Stromal cell of bone marrow (primary cell): Measurements from ENCODE around the gene LHX3.
"Not testable (repeated sequence)": the region's sequence is repeated elsewhere in the genome, so short reads cannot be mapped to it uniquely, and the experiment has no call there.

ENCODE experiments used
- DNase-seq: peaks from one replicate; pipeline ENCODE4 v3.0.0-alpha.2; 2012; ENCODE audit warnings: low read depth

Gene LHX3

DNA sequence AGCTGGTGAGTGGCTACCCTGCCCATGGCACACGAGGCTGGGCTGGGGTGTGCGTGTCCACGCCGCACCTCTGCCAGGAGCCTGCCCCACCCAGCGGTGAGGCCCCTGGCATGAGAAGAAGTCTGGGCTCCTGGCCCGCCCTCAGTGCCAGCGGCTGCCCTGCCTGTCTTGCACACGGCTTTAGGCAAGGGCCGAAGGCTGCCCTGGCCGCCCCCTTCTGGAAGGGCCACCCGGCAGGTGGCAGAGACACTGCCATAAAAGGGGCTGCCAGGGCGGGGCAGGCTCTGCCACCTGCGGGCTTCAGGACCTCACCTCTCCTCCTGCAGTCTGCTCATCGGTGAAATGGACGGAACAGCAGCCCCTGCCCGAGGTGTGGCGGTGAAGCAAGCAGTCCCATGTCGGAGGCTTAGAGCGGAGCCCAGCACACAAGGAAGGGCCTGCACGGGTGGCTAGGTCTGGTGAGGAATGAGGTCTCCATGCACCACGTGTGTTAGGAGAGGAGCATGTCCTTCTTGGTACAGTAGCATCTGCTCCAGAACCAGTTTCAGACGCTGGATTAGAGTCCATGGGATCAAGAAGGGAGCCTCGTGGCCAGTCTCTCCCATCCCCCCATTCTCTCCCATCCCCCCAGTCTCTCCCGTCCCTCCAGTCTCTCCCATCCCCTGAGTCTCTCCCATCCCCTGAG, 51.4 kb downstream of the LHX3 start:
- DNase-seq: no peak

DNA sequence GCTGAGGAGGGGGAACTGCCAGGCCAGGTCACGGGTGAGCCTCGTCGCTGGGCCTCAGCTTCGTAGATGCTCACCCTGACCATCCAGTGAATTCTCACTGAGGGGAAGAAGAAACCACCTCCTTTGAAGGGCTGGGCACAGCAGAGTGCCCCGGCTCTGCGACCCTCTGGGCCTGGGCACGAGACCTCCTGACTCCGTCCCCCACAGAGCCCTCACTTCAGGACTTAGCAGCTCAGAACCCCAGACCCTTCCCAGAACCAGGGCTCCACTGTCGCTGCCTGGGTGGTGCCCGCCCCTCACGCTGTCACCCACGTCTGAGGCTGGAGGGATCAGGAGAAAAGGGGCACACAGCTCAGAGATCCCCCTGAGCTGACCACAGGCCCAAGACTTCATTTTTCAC, 52.0 kb downstream of the LHX3 start:
- DNase-seq: no peak

DNA sequence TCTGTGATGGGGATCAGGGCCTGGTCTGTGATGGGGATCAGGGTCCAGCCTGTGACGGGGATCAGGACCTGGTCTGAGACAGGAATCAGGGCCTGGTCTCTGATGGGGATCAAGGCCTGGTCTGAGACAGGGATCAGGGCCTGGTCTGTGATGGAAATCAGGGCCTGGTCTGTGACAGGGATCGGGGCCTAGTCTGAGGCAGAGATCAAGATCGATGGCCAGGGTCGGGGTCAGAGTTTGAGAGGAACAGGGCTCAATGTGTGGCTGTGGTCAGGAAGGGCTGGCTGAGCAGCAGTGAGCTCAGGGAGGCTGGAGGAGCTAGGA, 52.4 kb downstream of the LHX3 start:
- no peak for DNase-seq

DNA sequence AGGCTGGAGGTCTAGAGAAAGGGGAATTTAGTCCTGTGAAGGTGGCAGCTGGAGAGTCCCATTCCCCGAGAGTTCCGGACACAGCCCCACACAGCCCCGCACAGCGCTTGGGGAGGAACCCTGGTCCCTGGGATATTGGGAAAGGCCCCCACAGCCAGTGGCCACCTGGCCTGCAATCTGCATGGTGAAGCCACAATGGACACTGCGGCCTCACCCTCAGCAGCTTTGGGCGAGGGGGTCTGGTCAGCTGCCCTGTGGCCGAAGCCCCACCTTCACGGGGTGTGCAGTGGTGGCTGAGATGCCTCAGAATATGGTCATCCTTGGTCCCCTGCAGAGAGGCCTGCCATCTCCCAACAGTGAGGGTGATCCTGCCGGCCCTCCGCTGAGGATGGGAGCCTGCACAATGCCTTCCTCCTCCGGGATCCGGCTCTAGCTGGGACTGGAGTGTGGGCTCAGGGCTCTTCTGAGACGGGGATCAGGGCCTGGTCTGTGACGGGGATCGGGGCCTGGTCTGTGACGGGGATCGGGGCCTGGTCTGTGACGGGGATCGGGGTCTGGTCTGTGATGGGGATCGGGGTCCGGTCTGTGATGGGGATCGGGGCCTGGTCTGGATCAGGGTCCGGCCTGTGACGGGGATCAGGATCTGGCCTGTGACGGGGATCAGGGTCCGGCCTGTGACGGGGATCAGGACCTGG, 52.9 kb downstream of the LHX3 start:
- no peak for DNase-seq

DNA sequence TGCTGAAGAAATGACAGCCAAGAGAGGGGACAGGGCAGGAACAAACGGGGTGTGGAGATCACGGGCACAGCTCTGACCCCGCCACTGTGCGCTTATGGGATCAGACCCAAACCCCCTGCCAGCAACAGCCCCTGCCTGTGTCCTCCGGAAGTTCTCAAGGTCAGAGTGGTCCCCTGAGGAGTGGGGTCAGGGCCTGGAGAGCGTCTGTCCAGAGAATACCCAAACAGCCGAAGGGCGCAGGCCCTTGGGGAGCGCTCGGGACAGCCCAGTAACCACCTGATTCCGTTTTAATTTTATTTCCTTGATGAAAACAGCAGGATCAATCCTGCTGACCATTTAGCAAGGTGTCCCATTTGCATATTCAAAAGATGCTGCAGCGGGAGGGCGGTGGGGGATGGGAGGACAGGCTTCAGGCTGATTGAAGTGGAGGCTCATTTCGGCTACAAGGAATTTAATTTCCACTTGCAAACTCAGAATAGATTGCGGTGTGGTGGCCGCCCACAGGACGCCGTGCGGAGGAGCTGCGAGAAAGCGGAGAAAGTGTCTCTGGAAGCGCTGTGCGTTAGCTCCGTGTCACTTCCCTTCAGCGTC, 53.6 kb downstream of the LHX3 start:
- no peak for DNase-seq

DNA sequence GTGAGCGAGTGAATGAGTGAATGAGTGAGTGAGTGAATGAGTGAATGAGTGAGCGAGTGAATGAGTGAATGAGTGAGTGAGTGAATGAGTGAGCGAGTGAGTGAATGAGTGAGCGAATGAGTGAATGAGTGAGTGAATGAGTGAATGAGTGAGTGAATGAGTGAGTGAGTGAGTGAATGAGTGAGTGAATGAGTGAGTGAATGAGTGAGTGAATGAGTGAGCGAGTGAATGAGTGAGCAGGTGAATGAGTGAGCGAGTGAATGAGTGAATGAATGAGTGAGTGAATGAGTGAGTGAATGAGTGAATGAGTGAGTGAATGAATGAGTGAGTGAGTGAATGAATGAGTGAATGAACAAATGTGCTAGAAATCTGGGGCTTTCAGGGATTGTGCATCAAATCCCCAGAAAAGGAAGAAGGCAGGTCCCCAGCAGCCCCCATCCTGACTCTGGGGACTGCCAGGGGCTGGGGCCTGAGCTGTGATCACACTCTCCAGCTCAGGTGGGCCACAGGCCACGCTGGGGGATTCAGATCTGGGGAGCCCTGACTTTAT, 54.2 kb downstream of the LHX3 start:
- not testable (repeated sequence) for DNase-seq

DNA sequence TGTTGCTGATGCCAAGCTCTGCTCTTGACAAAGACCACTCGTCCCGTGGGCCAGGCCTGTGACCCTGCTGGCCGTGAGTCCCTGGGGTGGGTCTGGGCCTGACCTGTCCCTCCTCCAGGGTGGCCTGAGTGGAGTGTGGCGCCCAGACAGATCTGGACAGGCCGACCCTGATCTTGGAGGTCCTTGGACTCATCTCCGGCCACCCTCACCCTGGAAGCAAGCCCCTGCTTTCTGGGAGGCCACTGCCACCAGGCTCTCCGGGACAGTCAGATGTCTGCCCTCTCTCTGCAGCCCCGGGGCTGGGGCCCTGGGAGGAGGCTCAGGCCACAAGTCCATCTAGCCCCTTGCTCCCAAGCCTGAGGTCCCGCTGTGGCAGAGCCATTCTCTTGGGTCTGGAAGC, 55.1 kb downstream of the LHX3 start:
- DNase-seq: no peak

DNA sequence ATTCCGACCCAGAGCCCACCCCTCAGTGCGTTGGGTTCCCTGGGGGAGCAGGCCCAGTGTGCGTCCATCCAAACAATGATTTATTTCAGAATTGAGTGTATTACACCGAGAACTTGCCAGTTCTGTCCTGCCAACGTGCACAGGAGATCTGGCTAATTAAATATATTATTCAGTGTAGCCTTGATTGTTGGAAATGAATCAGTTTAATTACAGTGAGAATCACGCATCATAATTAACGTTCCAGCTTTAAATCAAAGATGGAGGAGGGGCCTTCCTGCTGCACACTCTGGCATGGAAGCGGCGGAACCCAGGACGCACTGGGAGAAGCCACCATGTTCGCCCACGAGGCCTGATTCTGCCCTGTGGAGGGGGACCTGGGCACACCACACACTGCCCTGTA, 55.6 kb downstream of the LHX3 start:
- no peak for DNase-seq

DNA sequence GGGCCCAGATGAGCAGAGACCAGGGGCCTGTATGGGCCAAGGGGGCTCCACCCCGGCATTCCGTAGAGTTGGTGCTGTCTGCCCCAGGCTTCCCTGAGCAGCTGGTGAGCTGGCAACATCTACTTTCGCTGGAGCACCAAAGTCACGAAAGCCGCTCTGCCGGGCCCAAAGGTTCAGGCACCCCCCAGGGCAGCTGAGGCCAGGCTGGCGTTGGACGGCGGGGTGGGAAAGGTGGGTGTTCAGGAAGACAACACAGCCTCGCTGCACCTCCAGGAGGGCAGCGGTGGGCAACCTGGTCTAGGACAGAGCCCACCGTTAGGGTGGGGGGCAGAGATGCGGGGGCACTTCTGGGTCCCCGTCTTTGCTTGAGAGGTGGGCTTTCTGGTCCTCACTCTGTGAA, 56.2 kb downstream of the LHX3 start:
- DNase-seq: no peak

DNA sequence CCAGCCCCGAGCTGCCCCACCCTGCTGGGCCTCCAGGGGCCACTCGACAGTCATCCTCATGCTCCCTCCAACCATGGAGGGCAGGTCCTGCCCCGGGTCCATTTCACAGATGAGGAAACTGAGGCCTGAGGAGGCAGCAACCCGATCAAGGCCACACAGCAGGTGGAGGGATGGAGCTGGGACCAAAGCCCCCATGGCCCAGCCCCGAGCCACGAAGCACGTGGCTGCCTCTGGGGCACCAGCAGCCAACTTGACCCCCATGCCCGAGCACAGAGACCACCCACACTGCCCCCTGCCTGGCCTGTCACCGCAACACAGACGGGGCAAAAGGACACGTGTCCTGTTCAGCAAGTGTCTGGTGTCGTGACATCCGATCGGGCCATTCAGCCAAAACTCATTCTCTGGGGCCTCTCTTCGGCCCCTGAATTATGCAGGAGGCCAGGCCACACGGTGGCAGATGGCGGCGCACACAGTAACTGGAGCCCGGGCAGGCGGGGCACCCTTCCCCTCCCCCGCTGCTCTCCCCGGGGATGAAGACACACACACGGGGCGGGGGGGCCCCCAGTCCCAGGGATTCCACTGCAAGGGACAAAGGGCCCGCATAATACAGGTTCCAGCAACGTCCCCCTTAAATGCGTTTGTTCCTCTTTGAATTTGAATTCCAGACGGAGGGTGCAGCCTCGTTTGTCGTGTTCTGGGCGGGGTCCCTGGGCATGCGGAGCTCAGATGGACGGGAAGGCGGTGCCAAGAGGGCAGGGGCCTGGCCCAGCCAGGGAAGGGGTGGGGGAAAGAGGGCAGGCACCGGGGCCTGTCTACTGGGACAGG, 56.8 kb downstream of the LHX3 start:
- no peak for DNase-seq

DNA sequence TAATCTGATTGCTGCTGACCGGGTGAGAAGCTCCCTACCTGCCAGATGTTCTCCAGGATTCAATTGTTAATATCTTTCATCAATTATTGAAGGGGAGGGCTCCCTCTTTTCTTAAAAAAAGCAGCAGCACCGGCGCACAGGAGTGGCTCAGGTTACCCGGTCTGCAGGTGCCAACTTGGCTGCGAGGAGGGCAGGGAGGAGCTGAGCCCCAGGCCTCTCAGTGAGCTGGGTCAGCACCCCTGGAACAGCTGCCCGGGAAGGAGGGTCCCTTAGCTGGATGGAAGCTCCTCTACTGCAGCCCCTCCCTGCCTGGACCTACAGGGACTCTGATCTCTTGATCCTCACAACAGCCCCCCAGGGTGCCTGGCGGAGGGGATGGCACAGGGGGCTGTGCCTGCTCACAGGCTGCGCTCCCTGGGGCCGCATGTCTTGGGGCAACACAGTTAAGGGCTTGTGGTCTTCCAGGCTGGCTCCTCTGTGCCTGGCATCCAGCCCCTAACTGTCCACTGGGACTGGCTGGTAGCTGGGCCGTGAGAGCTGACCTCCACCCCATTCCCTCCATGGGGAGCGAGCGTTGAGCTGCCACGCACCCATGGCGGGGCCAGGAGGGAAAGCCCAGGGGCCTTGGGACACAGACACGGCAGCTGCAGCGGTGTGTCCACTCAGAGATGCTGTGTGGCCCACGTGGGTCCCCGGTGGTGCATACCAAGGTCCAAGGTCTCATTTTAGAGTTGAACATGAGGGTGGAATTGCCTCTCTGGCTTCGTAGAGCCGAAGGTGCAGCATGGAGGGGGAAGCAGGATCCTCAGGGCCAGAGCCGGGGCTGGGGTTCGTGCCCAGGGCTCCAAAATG, 57.7 kb downstream of the LHX3 start:
- no peak for DNase-seq
